A549 (cell line): Measurements from ENCODE around the gene SPATA2L. TPM values are rescaled to one million over a fixed set of nuclear protein-coding genes. Genes with fewer than 3 reads are reported as not detected.

Experiments
- ATAC-seq, 2 experiments: fragments of 200-7000 bp in 1 of 2; fragments of >200 bp in 1 of 2; cut with Nextera tagmentation in 1 of 2; cut with Tn5 transposase in 1 of 2; 3 replicates each; pipeline versions ENCODE4 v1.8.0 to v1.9.1; 2018 to 2020; ENCODE audit warnings: mild to moderate bottlenecking in 1 of 2, moderate library complexity in 1 of 2
- CTCF ChIA-PET: fragments of 300-600 bp; sonication (Branson Sonifier 250); formaldehyde crosslinking; extraction: SDS; loops from one replicate; lab custom pipeline; 2021; ENCODE audit warnings: antibody characterized with exemption, inconsistent platforms; lab: Yijun Ruan, JAX
- POLR2A ChIA-PET: fragments of 350-600 bp; formaldehyde crosslinking; extraction: SDS; loops from one replicate; lab custom pipeline; 2021; ENCODE audit warnings: antibody characterized with exemption, inconsistent platforms; lab: Yijun Ruan, JAX
- DNase-seq, 2 experiments: peaks; one replicate each; pipeline versions ENCODE4 v3.0.0 to v3.0.0-alpha.2; 2011 to 2016; ENCODE audit warnings: low read depth in 1 of 2, low spot score in 1 of 2
- FAIRE-seq: peaks from 2 replicates; lab custom pipeline; 2011; peaks lifted over from hg19 to GRCh38; lab: Jason Lieb, UNC
- H3K27ac ChIP-seq, 2 experiments: fragments of >200 bp; sonication (Bioruptor Twin); formaldehyde crosslinking; 3 replicates each; pipeline ENCODE4 v1.5.1; 2016 to 2017
- H3K4me1 ChIP-seq: fragments of >200 bp; sonication (Bioruptor Twin); formaldehyde crosslinking; 3 replicates; pipeline ENCODE4 v1.6.1; 2016
- H3K4me2 ChIP-seq: fragments of >200 bp; sonication (Bioruptor Twin); formaldehyde crosslinking; 3 replicates; pipeline ENCODE4 v1.6.1; 2016
- H3K4me3 ChIP-seq: fragments of >200 bp; sonication (Bioruptor Twin); formaldehyde crosslinking; 3 replicates; pipeline ENCODE4 v1.5.1; 2016
- H3K9me3 ChIP-seq: fragments of >200 bp; sonication (Bioruptor Twin); formaldehyde crosslinking; 3 replicates; pipeline ENCODE4 v1.6.1; 2016
- CBX8 ChIP-seq: fragments of 200-600 bp; sonication (generic); IDR thresholded peaks from 2 replicates; pipeline ENCODE4 v1.6.1; 2016
- EP300 ChIP-seq, 2 experiments: fragments of >200 bp; sonication (Bioruptor Twin); formaldehyde crosslinking; IDR thresholded peaks; 2 replicates in 1 of 2; 3 replicates in 1 of 2; pipeline ENCODE4 v1.6.1; 2016 to 2017
- FOSL2 ChIP-seq, 2 experiments: fragments of 450-650 bp in 1 of 2; fragments of >200 bp in 1 of 2; sonication (Bioruptor Twin) in 1 of 2; formaldehyde crosslinking; IDR thresholded peaks; 2 replicates each; pipeline versions ENCODE4 v1.5.0 to v1.6.1; 2016 to 2020; ENCODE audit warnings: mild to moderate bottlenecking in 1 of 2, moderate library complexity in 1 of 2
- GATA3 ChIP-seq: IDR thresholded peaks from 2 replicates; pipeline ENCODE4 v1.6.1; 2012; ENCODE audit warnings: borderline replicate concordance
- HOXB5 ChIP-seq: fragments of 250-450 bp; sonication (Bioruptor Pico); IDR thresholded peaks from 2 replicates; pipeline ENCODE4 v1.5.0; 2020; ENCODE audit warnings: mild to moderate bottlenecking, moderate library complexity
- JUNB ChIP-seq: fragments of >200 bp; sonication (Bioruptor Twin); formaldehyde crosslinking; IDR thresholded peaks from 2 replicates; pipeline ENCODE4 v1.6.1; 2016
- KDM1A ChIP-seq: fragments of 200-600 bp; sonication (generic); IDR thresholded peaks from 2 replicates; pipeline ENCODE4 v1.6.1; 2016; ENCODE audit warnings: low read depth, mild to moderate bottlenecking
- NFE2L2 ChIP-seq: fragments of 150-350 bp; conservative IDR thresholded peaks from 2 replicates; pipeline ENCODE4 v1.6.1; 2014; ENCODE audit warnings: low read length
- POLR2A ChIP-seq: IDR thresholded peaks from 2 replicates; pipeline ENCODE4 v1.6.1; 2012; ENCODE audit warnings: mild to moderate bottlenecking, low read length
- RAD21 ChIP-seq, 2 experiments: fragments of >200 bp in 1 of 2; sonication (Bioruptor Twin) in 1 of 2; formaldehyde crosslinking in 1 of 2; IDR thresholded peaks in 1 of 2; conservative IDR thresholded peaks in 1 of 2; 2 replicates in 1 of 2; 3 replicates in 1 of 2; pipeline ENCODE4 v1.6.1; 2012 to 2018; ENCODE audit warnings: inconsistent platforms in 1 of 2
- RCOR1 ChIP-seq: fragments of 150-350 bp; IDR thresholded peaks from 2 replicates; pipeline ENCODE4 v1.6.1; 2014; ENCODE audit warnings: antibody characterized with exemption, low read length, low read depth
- RNF2 ChIP-seq: fragments of 200-600 bp; sonication (generic); IDR thresholded peaks from 2 replicates; pipeline ENCODE4 v1.6.1; 2016; ENCODE audit warnings: low read depth, mild to moderate bottlenecking, antibody characterized with exemption, moderate library complexity, borderline replicate concordance
- ZSCAN20 ChIP-seq: fragments of 250-450 bp; sonication (Bioruptor Pico); IDR thresholded peaks from 2 replicates; pipeline ENCODE4 v1.8.0; 2022; ENCODE audit warnings: mild to moderate bottlenecking, moderate library complexity
- WGBS: methylation state at CpG from one replicate; pipeline ENCODE4 v1.1.6; 2017; ENCODE audit errors: missing lambda C conversion rate; 5-methylcytosine and 5-hydroxymethylcytosine counted together
- polyA plus RNA-seq, 4 experiments: library from polyadenylated mRNA; depleted of rRNA in 3 of 4; stranded (reverse); fragments of >200 nt; fragmentation: RNase III in 1 of 4; extraction: RNeasy Plus Mini Kit Qiagen cat#74134 plus additional on column Dnase treatment in 1 of 4; gene quantifications; 2 replicates in 3 of 4; 3 replicates in 1 of 4; pipeline ENCODE4 v1.2.3, GENCODE V29; 2011 to 2017
- TF ChIP-seq, protein P1 (sequence below): fragments of >200 bp; sonication (Bioruptor Twin); formaldehyde crosslinking; IDR thresholded peaks from 3 replicates; pipeline ENCODE4 v1.6.1; 2016
- TF ChIP-seq, protein P2 (sequence below): IDR thresholded peaks from 2 replicates; pipeline ENCODE4 v1.6.1; 2012; ENCODE audit warnings: low read depth, borderline replicate concordance
- TF ChIP-seq, protein P3 (sequence below): IDR thresholded peaks from 2 replicates; pipeline ENCODE4 v1.6.1; 2012
- TF ChIP-seq, protein P4 (sequence below): fragments of >200 bp; sonication (Bioruptor Twin); formaldehyde crosslinking; IDR thresholded peaks from 2 replicates; pipeline ENCODE4 v1.6.1; 2016
- TF ChIP-seq, protein P5 (sequence below): fragments of 450-650 bp; IDR thresholded peaks from 2 replicates; pipeline ENCODE4 v1.6.1; 2014; ENCODE audit warnings: antibody characterized with exemption

The SPATA2L gene
- polyA plus RNA-seq, 2 of the 4 experiments (the other 2 are of a cell fraction): 3.5 to 5.2 TPM

GRCh38 chr16:89738538-89739317, 37.2 kb upstream of the SPATA2L start (continued):
- TF ChIP-seq RNF2 (no peak), RCOR1 (no peak), FOSL2 (IDR thresholded peaks at IDR 0.05) (no peak), FOSL2 (CRISPR knock-in tag; IDR thresholded peaks at IDR 0.05) (no peak), JUNB (no peak)

DNA sequence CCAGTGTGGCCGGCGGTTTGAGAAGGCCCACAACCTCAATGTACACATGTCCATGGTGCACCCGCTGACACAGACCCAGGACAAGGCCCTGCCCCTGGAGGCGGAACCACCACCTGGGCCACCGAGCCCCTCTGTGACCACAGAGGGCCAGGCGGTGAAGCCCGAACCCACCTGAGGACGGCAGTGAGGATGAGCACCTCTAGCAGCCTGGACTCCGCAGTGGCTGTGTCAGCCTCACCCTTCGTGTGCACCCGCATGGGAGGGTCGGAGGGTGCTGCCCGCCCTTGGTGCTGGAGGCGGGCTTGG, 36.5 kb upstream of the SPATA2L start:
- CTCF ChIA-PET: interaction anchor here (1.0 to 2.2 kb wide), 5 partner anchors 15 to 124 kb away, joined by 3 to 7 read pairs (median 3); no protein-coding TSS in a partner anchor
- POLR2A ChIA-PET: no interaction called here
- ATAC-seq: no peak; a peak in 1 of 6 replicates

GRCh38 chr16:89737341-89738071, 36.0 kb upstream of the SPATA2L start:
- no peak for FAIRE-seq
- H3K4me1 ChIP-seq: no peaks in the 10 kb centered on the region
- no peaks in the 10 kb centered on the region for H3K9me3 ChIP-seq
- WGBS: 91% methylated on average over 20 of the region's 20 CpGs
- CTCF ChIA-PET: interaction anchor here (0.6 to 2.2 kb wide), 6 partner anchors 16 to 124 kb away, joined by 3 to 7 read pairs (median 3); no protein-coding TSS in a partner anchor
- no peak overlapping the region for H3K4me2 ChIP-seq
- TF ChIP-seq RAD21 (conservative IDR thresholded peaks at IDR 0.05 in 1 of 2, IDR thresholded peaks at IDR 0.05 in 1 of 2) (no peak), EP300 (IDR thresholded peaks at IDR 0.05) (no peak), CBX8 (no peak), POLR2A (no peak), HOXB5 (no peak), GATA3 (no peak)
- TF ChIP-seq, protein P1, sequence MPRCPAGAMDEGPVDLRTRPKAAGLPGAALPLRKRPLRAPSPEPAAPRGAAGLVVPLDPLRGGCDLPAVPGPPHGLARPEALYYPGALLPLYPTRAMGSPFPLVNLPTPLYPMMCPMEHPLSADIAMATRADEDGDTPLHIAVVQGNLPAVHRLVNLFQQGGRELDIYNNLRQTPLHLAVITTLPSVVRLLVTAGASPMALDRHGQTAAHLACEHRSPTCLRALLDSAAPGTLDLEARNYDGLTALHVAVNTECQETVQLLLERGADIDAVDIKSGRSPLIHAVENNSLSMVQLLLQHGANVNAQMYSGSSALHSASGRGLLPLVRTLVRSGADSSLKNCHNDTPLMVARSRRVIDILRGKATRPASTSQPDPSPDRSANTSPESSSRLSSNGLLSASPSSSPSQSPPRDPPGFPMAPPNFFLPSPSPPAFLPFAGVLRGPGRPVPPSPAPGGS: no peak
- TF ChIP-seq, protein P2, sequence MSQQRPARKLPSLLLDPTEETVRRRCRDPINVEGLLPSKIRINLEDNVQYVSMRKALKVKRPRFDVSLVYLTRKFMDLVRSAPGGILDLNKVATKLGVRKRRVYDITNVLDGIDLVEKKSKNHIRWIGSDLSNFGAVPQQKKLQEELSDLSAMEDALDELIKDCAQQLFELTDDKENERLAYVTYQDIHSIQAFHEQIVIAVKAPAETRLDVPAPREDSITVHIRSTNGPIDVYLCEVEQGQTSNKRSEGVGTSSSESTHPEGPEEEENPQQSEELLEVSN: no peak
- TF ChIP-seq, protein P3, sequence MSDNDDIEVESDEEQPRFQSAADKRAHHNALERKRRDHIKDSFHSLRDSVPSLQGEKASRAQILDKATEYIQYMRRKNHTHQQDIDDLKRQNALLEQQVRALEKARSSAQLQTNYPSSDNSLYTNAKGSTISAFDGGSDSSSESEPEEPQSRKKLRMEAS: no peak
- TF ChIP-seq, protein P4, sequence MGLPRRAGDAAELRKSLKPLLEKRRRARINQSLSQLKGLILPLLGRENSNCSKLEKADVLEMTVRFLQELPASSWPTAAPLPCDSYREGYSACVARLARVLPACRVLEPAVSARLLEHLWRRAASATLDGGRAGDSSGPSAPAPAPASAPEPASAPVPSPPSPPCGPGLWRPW: no peak
- TF ChIP-seq, protein P5, sequence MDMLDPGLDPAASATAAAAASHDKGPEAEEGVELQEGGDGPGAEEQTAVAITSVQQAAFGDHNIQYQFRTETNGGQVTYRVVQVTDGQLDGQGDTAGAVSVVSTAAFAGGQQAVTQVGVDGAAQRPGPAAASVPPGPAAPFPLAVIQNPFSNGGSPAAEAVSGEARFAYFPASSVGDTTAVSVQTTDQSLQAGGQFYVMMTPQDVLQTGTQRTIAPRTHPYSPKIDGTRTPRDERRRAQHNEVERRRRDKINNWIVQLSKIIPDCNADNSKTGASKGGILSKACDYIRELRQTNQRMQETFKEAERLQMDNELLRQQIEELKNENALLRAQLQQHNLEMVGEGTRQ: no peak
- TF ChIP-seq, all 56 proteins: peak for 0
- POLR2A ChIA-PET: no interaction called here
- no peak for DNase-seq
- H3K4me3 ChIP-seq: no peak overlapping the region
- no peak overlapping the region for H3K27ac ChIP-seq
- ATAC-seq: no peak

More for the DNA sequence above, 36.5 kb upstream of the SPATA2L start:
- Histone ChIP-seq H3K27ac (no peak overlapping the region), H3K4me3 (no peak overlapping the region), H3K4me2 (no peak overlapping the region), H3K9me3 (no peaks in the 10 kb centered on the region), H3K4me1 (no peaks in the 10 kb centered on the region)
- TF ChIP-seq FOSL2 (IDR thresholded peaks at IDR 0.05): no peak
- TF ChIP-seq FOSL2 (CRISPR knock-in tag; IDR thresholded peaks at IDR 0.05): no peak
- TF ChIP-seq, protein P3: no peak
- no peak for TF ChIP-seq RAD21 (conservative IDR thresholded peaks at IDR 0.05 in 1 of 2, IDR thresholded peaks at IDR 0.05 in 1 of 2)
- no peak for TF ChIP-seq NFE2L2
- no peak for TF ChIP-seq ZSCAN20 (CRISPR knock-in tag)
- no peak for TF ChIP-seq GATA3
- TF ChIP-seq KDM1A: no peak
- no peak for FAIRE-seq
- WGBS: 94% methylated on average over 12 of the region's 14 CpGs
- no peak for DNase-seq
